Activated B cell treated with CpG ODN at 0.5 μM for 24 hours (primary cell): ENCODE results near the gene ANKS1A. TPM values are rescaled to one million over a fixed set of nuclear protein-coding genes. Genes with fewer than 3 reads are reported as not detected.

Experiments
- ATAC-seq: fragments of 200-7000 bp; cut with Tn5 transposase; one replicate; pipeline ENCODE4 v1.10.0; 2021; ENCODE audit warnings: low read depth, mild to moderate bottlenecking, moderate library complexity
- CTCF ChIA-PET: fragments of 350-600 bp; sonication (Branson Sonifier 250); formaldehyde crosslinking; loops from one replicate; lab custom pipeline; 2021; ENCODE audit warnings: antibody characterized with exemption; lab: Charles Lee
- POLR2A ChIA-PET: fragments of 350-600 bp; sonication (Branson Sonifier 250); formaldehyde crosslinking; loops from one replicate; lab custom pipeline; 2021; ENCODE audit warnings: antibody characterized with exemption; lab: Charles Lee
- DNase-seq: peaks from one replicate; pipeline ENCODE4 v3.0.0; 2022
- H3K27ac Mint-ChIP-seq: one replicate; pipeline ENCODE4 v1.8.0; 2020; ENCODE audit warnings: mixed read lengths
- H3K27me3 Mint-ChIP-seq: one replicate; pipeline ENCODE4 v1.8.0; 2021; ENCODE audit warnings: mixed read lengths
- H3K36me3 Mint-ChIP-seq: one replicate; pipeline ENCODE4 v1.8.0; 2021; ENCODE audit warnings: low read depth, mixed read lengths
- H3K4me1 Mint-ChIP-seq: one replicate; pipeline ENCODE4 v1.8.0; 2021; ENCODE audit warnings: mixed read lengths
- H3K4me3 Mint-ChIP-seq: one replicate; pipeline ENCODE4 v1.8.0; 2020; ENCODE audit warnings: mild to moderate bottlenecking, mixed read lengths
- H3K9me3 Mint-ChIP-seq: one replicate; pipeline ENCODE4 v1.8.0; 2020; ENCODE audit warnings: mixed read lengths
- CTCF ChIP-seq: fragments of 200-600 bp; IDR thresholded peaks from one replicate; pipeline ENCODE4 v1.8.0; 2022; ENCODE audit warnings: antibody characterized with exemption, mild to moderate bottlenecking
- intact Hi-C: fragments of 100-400 bp; cut with micrococcal nuclease; formaldehyde crosslinking; loops from one replicate; pipeline ENCODE4 v1.15.1; 2024
- total RNA-seq: library from RNA; stranded (reverse); gene quantifications from 2 replicates; pipeline ENCODE4 v1.2.3, GENCODE V29; 2022

ANKS1A gene
- total RNA-seq, 1 donor from 2014 or later = 12.6 TPM

GRCh38 chr6:35084041-35084491 lies 195.0 kb downstream of the ANKS1A start:
- intact Hi-C loops = no loop called here
- Mint-ChIP-seq H3K27ac (no peak overlapping the region), H3K36me3 (peaks cover 74% of the 10 kb centered on the region), H3K4me3 (no peak overlapping the region), H3K4me1 (no peaks in the 10 kb centered on the region), H3K27me3 (no peaks in the 10 kb centered on the region), H3K9me3 (no peaks in the 10 kb centered on the region)
- TF ChIP-seq CTCF = no peak
- POLR2A ChIA-PET = no interaction called here
- no peak for DNase-seq
- CTCF ChIA-PET = no interaction called here
- no peak for ATAC-seq

GRCh38 chr6:35084511-35085203 lies 195.6 kb downstream of the ANKS1A start:
- no peak overlapping the region for H3K4me3 Mint-ChIP-seq
- no peaks in the 10 kb centered on the region for H3K4me1 Mint-ChIP-seq
- H3K27me3 Mint-ChIP-seq = no peaks in the 10 kb centered on the region
- TF ChIP-seq CTCF = no peak
- peaks cover 73% of the 10 kb centered on the region for H3K36me3 Mint-ChIP-seq
- DNase-seq = no peak
- ChIA-PET CTCF (no interaction called here), POLR2A (no interaction called here)
- no peak for ATAC-seq
- H3K27ac Mint-ChIP-seq = no peak overlapping the region
- H3K9me3 Mint-ChIP-seq = no peaks in the 10 kb centered on the region
- intact Hi-C loops = no loop called here

GRCh38 chr6:35085359-35086281 lies 196.6 kb downstream of the ANKS1A start:
- Mint-ChIP-seq H3K4me3 (no peak overlapping the region), H3K4me1 (no peaks in the 10 kb centered on the region), H3K27me3 (no peaks in the 10 kb centered on the region), H3K9me3 (no peaks in the 10 kb centered on the region), H3K27ac (no peak overlapping the region), H3K36me3 (peaks cover 68% of the 10 kb centered on the region)
- ChIA-PET CTCF (no interaction called here), POLR2A (interaction anchor here (0.6 kb wide), 1 partner anchor 670 kb away, joined by 3 read pairs; no protein-coding TSS in a partner anchor)
- intact Hi-C loops = no loop called here
- TF ChIP-seq CTCF = no peak
- DNase-seq = no peak
- no peak for ATAC-seq

- no peaks in the 10 kb centered on the region for H3K27me3 Mint-ChIP-seq
- no peak overlapping the region for H3K4me3 Mint-ChIP-seq
- peaks cover 66% of the 10 kb centered on the region for H3K36me3 Mint-ChIP-seq
- POLR2A ChIA-PET = no interaction called here
- ATAC-seq = no peak
- TF ChIP-seq CTCF = no peak
- no peaks in the 10 kb centered on the region for H3K4me1 Mint-ChIP-seq
- H3K9me3 Mint-ChIP-seq = no peaks in the 10 kb centered on the region
- no peak overlapping the region for H3K27ac Mint-ChIP-seq
- CTCF ChIA-PET = interaction anchor here (0.6 kb wide), 1 partner anchor 71 kb away, joined by 4 read pairs; no protein-coding TSS in a partner anchor
- no peak for DNase-seq
- intact Hi-C loops = no loop called here
Observed at GRCh38 chr6:35086282-35086632, 197.2 kb downstream of the ANKS1A start.
